ENCODE data around the gene PARD6A.
"Not testable (repeated sequence)": the region's sequence is repeated elsewhere in the genome, so short reads cannot be mapped to it uniquely, and the experiment has no call there.

Gene PARD6A

DNA sequence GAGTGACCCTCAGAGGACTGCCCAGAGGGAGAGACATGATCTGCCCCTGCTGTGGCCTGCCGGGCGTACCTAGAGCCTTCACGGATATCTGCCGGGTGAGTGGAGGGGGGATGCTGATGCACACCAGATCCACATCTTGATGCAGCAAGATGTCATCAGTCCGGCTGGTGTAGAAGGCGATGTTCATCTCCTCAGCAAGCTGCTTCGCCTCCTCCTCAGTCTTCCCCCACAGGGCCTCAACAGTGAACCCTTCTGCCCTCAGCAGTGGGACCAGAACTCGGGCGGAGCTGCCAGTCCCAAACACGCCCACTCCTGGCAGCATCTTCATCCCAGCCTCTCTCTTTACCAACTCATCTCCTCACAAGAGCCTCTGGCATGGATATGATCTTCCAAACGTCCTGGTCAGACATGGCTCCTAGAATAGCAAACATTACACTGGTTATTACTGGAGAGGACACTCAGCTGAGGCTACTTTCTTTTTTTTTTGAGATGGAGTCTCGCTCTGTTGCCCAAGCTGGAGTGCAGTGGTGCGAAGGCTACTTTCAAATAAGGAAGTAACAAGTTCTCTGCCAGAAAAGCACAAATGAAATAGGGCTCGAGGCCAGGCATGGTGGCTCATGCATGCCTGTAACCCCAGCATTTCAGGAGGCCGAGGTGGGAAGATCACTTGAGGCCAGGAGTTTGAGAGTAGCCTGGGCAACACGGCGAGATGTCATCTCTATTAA lies 24.8 kb downstream of the PARD6A start:
- no peak for DNase-seq (ENCODE audit: low read depth in 2 of 2)

DNA sequence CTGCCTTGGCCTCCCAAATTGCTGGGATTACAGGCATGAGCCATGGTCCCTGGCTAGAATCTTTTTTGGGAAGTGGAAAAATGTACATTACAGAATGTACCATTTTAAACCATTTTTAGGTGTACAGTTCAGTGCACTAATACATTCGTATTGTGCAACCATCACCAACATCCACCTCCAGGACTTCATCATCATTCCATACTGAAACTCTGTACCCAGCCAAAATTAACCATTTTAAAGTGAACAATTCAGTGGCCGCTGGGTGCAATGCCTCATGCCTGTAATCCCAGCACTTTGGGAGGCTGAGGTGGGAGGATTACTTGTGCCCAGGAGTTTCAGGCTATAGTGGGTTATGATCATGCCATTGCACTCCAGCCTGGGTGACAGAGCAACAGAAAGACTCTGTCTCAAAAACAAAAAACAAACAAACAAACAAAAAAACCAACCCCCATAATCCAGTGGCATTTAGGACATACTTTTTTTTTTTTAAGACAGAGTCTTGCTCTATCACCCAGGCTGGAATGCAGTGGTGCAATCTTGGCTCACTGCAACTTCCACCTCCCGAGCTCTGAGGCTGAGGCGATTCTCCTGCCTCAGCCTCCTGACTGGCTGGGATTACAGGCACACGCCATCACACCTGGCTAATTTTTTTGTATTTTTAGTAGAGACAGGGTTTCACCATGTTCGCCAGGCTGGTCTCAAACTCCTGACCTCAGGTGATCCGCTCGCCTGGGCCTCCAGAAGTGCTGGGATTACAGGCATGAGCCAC lies 32.9 kb downstream of the PARD6A start:
- DNase-seq (ENCODE audit: low read depth in 2 of 2), result not testable (repeated sequence)

- no peak for DNase-seq (ENCODE audit: low read depth in 2 of 2)
These were observed 33.9 kb downstream of the PARD6A start for GRCh38 chr16:67694611-67695010.

DNA sequence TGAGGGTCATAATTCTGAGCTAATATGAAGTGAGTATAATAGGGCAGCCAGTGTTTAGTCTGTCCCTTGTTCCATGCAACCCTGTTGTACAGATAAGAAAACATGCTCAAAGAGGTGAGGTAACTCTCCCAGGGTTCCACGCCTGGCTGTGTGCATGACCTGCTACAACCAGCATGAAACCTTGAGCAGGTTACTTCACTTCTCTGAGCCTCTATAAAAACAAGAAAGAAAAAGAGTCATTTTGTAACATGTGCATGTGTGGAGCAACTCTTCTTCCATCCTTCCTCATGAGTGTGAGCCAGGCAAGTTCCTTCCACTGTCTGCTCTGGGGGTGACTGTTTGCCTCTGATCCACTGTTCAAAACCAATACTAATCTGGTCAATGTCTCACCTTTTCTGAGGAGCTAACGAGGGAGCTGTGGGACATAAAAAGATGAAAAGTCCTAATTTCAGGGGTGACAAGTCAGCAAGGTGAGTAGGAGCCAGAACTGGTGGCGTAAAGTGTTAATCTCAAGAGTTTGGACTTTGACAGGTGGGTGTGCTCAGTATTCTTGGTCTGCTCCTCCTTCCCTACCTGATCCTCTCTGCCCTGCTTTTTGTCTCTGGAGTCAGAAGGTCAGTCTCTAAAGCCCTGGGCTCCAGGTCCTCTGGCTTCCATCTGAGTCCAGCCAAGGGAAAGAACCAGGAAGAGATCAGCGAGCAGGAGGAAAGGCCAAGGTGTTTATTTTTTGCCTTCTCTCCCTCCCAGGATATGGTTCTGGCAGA lies 36.8 kb downstream of the PARD6A start:
- no peak for DNase-seq (ENCODE audit: low read depth in 2 of 2)

- no peak for DNase-seq (ENCODE audit: low read depth in 2 of 2)
These were observed 38.5 kb downstream of the PARD6A start for GRCh38 chr16:67699265-67699664.

DNA sequence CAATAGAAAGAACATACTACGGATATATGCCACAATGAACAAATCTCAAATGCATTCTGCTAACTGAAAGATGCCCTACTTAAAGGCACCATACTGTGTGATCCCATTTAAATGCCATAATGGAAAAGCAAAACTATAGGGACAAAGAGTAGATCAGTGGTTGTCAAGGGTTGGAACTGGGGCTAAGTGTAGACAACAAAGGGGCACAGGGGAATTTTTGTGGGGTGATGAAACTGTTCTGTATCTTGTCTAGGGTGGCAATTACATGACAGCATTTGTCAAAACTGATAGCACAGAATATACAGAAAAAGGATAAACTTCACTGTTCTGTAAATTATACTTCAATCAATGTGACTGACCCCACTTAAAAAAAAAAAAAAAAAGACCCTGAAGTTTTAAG lies 40.7 kb downstream of the PARD6A start:
- DNase-seq (ENCODE audit: low read depth in 2 of 2), result no peak

- DNase-seq (ENCODE audit: low read depth in 2 of 2), result no peak
These were observed 41.4 kb downstream of the PARD6A start for GRCh38 chr16:67702130-67702529.

GRCh38 chr16:67703626-67704025 lies 42.9 kb downstream of the PARD6A start:
- DNase-seq (ENCODE audit: low read depth in 2 of 2), result no peak

- DNase-seq (ENCODE audit: low read depth in 2 of 2), result no peak
These were observed 43.4 kb downstream of the PARD6A start for GRCh38 chr16:67704110-67704509.

DNA sequence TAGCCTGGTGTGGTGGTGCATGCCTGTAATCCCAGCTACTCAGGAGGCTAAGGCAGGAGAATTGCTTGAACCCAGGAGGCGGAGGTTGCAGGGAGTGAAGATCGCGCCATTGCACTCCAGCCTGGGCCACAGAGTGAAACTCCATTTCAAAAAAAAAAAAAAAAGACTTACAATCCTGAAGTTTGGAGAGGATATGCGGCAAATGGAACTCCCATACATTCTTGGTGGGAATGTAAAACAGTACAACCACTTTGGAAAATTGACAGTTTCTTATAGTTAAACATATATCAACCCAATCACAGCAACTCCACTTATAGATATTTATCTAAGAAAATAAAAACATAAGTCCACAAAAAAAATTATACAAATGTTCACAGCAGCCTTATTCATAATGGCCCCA lies 46.5 kb downstream of the PARD6A start:
- no peak for DNase-seq (ENCODE audit: low read depth in 2 of 2)

DNA sequence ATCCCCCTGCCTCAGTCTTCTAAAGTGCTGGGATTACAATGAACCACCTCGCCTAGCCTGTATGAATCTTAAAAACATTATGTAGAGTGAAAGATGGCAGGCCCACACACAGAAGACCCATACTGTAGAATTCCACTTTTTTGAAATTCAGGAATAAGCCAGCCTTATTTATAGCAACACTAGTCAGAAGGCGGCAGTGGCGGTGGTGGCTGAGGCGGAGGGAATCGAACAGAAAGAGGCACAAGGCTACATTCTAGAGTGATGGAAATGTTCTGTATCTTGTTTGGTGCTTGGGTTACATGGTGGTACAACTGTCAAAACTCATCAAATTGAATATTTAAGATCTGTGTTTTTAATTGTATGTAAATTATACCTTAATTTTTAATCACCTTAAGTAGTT lies 47.0 kb downstream of the PARD6A start:
- DNase-seq (ENCODE audit: low read depth in 2 of 2), result no peak

GRCh38 chr16:67708368-67708771 lies 47.6 kb downstream of the PARD6A start:
- DNase-seq (ENCODE audit: low read depth in 2 of 2), result no peak

DNA sequence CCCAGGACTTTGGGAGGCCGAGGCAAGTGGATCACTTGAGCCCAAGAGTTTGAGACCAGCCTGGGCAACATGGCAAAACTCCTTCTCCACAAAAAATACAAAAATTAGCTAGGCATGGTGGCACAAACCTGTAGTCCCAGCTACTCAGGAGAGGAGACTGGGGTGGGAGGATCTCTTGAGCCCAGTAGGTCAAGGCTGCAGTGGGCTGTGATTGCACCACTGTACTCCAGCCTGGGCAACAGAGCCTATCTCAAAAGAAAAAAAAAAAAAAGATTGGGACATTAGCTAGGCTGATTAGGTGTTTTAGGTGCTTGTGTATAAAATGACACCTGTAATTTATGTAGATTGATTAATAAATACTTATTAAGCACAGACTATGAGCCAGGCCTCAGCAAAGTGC lies 48.3 kb downstream of the PARD6A start:
- DNase-seq (ENCODE audit: low read depth in 2 of 2), result no peak

GRCh38 chr16:67710607-67711006 lies 49.8 kb downstream of the PARD6A start:
- no peak for DNase-seq (ENCODE audit: low read depth in 2 of 2)

Data from stimulated activated CD4-positive, alpha-beta T cell treated with anti-CD3 and anti-CD28 coated beads, Interleukin-15, amount 100 ng/mL, for 48 hours (primary cell).